ENCODE measurements around the gene ATG4C. TPM values are rescaled to one million over a fixed set of nuclear protein-coding genes. Genes with fewer than 3 reads are reported as not detected.

ATG4C gene
- total RNA-seq, 1 experiment from 2014 or later, result 9.5 TPM

DNA sequence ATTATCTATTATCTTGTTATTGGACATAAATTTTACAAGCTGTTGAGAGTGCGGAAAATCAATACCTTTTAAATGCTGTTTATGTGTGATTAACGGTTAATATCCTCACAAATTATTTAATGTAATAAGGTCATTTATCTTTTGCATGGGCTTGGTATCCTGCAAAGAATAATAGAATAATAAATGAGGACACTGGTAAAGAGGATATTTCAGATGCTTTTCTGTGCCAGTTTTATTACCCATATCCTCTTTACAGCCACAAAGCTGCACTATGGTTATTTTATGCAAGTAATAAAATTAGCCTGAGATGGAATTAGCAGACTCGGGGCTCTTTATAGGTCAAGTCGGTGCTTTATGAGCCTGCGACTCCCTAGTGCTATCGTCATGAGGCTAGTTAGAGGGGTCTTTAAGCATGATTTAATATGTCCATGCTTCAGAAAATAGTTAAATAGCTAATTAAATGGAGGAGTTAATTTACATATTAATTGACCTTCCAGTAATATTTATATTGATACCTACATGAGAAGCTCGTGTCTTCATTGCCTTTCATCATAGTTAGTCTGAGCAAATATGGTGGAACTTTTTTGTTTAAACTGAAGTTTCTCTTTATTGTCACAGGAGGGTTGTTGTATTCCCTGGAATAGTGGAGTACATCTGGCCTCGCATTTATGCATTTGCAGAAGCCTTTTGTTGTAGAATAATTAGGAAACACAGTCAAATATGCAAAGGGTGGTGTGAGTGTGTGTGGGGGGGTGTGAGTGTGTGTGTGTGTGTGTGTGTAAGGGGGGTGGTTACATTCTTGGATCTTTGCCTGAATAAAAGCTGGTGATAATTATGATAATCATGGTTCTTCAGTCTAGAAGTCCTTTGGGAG, 120.3 kb downstream of the ATG4C start:
- no peak for DNase-seq (ENCODE audit: low read depth)

DNA sequence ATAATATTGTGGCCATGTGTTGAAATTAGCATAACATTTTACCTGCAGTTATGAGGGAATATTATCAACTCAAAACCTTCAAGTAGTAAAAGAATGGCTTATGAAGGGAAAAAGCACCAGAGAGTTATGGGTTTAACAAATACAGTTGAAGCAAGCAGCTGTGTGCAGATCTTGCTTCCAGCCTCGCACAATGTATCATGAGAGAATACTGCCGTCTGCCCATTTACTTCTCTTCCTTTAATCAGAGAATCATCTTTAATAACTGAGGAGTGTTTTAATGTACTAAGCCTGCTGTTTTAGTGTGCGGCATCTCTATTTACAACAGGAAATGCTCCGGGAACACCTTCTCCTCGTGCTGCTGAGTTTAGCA, 120.9 kb downstream of the ATG4C start:
- no peak for DNase-seq (ENCODE audit: low read depth)

DNA sequence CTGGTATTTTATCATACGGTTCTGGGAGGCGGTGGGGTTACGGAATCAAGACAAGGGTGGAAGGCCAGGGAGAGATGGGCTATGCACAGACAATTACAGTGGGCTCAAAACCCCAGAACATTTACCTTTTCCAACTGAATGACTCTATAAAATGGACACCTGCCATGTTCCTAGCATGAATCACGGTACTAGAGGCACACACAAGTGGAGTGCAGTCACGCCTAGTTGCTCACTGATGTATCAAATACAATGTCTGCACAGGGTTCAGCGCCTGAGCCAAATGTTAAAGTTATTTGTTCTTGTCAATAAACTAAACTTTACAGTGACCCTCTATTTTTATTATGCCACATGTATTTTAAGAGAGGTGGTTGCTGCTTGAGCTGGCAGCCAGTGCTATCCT, 121.4 kb downstream of the ATG4C start:
- DNase-seq (ENCODE audit: low read depth), result no peak

DNA sequence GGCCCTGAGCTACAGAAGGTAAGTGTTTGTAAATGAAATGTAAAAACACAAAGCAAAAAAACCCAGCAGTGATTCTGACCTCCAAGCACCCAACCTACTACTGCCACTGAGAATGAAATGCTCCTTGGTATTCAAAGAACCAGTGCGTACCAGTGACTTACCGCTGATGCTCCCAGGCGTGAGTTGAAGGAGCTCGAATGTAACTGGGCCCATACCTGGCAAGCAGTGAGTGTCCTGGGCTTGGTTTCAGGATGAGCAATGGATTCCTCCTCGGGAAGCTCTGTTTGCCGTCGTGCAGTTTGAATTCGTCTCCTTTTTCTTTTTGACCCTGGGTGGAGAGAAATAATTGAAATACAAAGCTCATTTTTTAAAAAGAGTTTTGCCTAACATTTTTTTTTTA, 121.9 kb downstream of the ATG4C start:
- DNase-seq (ENCODE audit: low read depth), result no peak

DNA sequence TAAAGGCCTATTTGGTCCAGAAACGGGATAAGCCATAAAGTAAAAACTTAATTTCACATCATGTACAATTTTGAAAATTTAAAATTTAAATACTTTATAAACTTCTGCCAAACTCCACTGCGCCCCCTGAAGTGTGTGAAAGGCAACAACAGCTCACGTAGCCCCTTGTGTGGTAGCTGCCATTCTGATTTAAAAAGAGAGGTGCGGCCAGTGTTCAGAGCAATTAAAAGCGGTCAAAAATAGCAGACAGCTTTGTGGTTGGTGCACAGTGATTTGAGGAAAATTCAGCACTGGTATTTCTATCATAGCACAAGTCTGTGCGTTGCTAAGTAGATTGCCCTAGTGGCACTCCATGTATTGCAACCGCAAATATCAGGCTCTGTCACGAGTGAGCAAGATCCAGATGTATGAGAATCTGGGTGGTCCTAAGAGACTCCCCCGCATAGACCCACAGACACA, 122.5 kb downstream of the ATG4C start:
- DNase-seq (ENCODE audit: low read depth), result no peak

DNA sequence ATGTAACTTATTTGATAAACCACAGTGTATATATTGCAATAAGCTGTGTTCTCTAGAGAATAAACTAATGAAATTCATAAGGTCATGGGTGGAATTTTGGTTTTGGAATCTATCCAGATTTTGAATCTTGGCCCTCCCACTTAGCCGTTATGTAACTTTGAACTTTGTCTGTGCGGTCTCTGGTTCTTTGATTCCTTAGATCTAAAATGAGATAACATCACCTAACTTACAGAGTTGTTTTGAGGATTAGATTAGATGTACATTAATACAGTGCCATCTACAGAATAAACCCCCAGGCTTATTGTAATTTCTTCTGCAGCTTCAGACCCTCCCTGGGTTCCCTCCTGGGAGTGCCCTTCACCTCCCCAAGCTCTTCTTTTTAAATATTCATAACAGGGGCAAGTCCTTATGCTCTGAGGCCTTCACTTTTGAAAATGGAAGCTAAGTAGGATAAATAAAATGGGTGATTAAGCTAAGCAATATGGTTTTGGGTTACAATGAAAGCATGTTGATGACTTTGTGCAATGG, 124.3 kb downstream of the ATG4C start:
- no peak for DNase-seq (ENCODE audit: low read depth)

DNA sequence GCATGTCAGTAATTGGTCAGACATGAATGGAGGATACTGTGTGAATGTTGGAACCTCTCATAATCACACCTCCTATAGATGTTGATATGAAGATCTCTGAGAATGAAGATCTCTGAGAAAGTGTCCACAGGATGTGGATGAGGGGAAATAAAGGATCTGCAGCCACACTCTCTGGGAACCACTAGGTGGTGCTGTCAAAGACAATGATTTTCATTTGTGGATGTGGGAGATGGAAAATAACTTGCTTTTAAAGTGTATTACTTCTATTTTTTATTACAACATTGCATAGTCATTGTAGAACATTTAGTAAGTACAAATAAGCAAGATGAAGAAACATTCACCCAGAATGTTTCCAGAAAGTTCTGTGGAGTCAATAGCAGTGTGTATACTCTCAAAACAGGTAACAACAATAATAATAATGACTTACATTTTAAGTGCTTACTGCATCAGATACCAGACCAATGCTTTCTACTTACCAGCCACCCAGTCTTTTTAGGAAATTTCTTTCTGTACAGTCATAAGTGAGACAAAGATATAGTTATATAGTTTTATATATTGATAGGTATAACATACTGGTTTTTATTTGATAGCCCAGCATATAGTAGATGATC, 128.2 kb downstream of the ATG4C start:
- peak; percentile 14 for DNase-seq (ENCODE audit: low read depth)

Other genes starting within 250 kb of the ATG4C start
- not detected in 2 replicates for gene ANGPTL3, start 186.6 kb upstream of the ATG4C start, total RNA-seq (2014; rRNA removed; shearing (Covaris generic))
- 22.6 and 48.4 TPM in 2 replicates for gene DOCK7, start 95.7 kb upstream of the ATG4C start, total RNA-seq (2014; rRNA removed; shearing (Covaris generic))